Stimulated activated CD8-positive, alpha-beta memory T cell treated with anti-CD3 and anti-CD28 coated beads, Interleukin-12 subunit alpha, Interleukin-12 subunit beta, amount 100 ng/mL, for 4 hours (primary cell): ENCODE measurements around the gene CDHR1.

Experiments
- DNase-seq: peaks from one replicate; pipeline ENCODE4 v3.0.0-alpha.2; 2020; ENCODE audit warnings: low read depth

CDHR1 gene

DNA sequence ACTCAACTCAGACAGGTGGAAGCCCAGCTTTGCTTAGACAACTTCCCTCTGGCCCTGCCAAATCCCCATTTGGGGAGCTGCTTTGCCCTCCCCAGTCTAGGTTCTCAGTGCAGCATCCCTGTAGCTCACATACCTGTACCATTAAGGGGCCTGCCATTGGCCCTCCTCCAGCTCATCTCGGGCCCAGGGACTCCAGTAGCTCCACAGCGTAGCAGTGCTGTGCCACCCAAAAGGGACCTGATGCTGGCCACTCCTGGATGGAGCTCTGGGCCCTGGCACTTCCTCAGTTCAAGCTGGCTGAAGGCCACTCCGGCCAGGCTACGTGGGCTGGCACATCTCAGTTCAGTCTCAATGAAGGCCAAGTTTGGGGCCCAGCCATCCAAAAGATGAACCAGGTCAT, 39.6 kb downstream of the CDHR1 start:
- no peak for DNase-seq

DNA sequence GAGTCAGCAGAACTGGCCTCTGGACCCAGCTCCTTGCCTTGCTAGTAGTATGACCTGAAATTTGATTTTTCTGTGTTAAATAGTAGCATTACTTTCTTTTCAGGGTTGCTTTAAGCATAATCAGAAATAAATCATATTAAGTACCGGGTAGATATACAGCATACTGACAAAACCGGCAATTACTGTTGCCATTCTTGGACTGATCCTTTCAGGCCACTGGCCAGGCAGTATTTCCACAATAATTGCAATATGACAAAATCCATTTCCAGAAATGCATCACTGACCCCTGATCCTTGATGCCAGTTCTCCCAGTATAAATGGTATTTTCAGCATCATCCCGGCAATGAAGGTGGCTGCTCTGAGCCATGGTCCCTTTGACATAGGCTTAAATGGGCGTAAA, 40.1 kb downstream of the CDHR1 start:
- DNase-seq: no peak

GRCh38 chr10:84235096-84235495, 40.8 kb downstream of the CDHR1 start:
- no peak for DNase-seq

DNA sequence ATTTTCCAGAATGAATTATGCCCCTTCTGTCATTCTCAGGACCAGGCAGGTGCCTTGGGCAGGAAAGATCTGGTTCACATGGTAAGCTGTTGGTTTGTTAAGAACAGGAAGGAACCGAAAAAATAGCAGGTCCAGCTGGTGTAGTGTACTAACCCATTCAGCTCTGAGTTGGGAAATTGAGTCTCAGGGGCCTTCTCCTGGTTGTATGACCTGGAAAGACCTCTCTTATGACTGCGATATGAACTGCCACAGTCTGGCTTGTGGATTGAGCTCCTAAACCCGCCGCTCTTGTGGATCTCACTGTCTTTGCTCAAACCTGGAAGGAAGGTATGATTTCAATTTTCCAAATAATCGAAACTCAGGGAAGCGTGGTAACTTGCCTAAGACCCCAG, 42.5 kb downstream of the CDHR1 start:
- DNase-seq: no peak

DNA sequence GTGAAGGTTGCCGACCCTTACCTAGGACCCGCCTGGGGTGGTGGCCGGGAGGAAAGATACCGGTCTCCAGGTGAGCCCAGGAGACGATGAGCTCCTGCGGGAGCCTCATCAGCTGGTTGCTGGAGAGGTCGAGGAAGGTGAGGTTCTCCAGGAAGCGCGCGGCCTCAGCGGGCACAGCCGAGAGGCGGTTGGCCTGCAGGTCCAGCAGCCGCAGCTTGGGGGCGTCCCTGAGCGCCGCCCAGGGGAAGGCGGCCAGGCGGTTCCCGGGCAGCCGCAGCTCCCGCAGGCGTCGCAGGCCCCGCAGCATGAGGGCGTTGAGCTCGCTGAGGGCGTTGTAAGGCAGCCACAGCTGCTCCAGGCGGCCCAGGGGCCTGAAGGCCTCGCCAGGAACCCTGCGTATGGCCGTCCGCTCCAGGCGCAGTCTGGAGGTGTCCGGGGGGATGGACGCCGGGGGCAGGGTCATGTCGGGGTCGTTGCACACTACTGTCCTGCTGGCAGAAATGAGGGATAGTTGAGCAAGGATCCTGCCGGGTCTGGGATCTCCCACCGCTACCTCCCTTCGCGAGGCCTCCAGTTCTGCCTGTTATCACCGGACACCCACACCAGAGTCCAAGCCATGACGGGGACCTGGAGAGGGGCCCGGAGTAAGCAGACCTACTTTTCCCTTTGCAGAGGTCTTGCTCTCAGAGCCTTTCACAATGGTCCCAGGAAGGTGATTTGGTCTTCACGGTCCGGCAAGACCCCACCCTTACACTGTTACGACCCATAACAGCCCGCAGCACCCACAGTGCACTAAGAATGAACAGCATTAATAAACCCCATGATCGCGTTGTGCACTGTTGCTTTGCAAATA, 43.1 kb downstream of the CDHR1 start:
- DNase-seq: no peak

DNA sequence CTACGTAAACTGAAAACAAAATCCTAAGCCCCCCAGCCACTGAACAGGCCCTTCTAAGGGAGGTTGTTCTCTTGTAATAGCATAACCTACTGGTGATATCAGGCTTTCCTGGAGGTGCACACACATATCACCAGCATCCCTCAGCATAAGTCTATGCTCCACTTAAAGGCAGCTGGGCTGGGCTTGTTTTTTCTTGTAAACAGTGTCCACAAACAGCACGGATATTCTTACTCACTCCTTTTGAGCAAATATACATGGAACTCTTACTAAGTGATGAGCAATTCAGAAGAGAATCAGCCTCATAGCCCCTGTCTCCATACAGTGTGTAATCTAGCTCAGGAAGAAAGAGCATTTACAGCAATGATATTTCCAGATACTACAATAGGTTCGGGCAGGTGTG, 44.6 kb downstream of the CDHR1 start:
- DNase-seq: no peak

DNA sequence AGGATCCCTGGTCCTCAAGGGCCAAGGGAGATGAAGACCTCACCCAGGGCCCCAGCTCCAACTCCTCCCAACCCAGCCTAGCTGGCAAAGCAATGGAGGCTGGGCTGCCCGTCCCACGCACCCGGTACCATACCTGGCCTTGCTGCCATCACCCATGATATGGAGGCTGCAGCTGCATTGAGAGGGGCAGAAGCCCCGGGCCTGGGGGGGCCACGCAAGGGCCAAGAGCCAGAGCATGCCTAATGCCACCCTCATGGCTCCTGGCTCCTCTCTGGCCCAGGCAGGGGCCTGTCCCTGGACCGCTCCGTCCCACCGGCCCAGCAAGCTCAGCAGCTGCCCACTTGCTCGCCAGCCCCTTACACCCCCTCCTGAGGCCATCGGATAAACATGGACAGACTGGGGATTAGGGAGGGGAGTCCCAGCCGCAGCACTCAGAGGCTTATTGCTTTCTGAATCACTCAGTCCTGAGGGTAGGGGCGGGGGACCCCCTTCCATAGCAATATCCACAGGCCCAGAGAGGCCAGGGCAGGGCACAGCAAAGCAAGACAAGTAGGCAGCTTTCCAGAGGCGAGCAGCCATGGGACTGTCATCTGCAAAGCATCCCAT, 47.0 kb downstream of the CDHR1 start, which contains the start of gene LRIT1:
TSS of gene LRIT1 (minus strand) at position 362 of the 606 bp plus-strand sequence. CDS start at position 255, 107 bp downstream.
- no peak for DNase-seq

- DNase-seq: no peak
Measured at GRCh38 chr10:84243759-84244158, 49.4 kb downstream of the CDHR1 start.

GRCh38 chr10:84244651-84245270, 50.4 kb downstream of the CDHR1 start, which contains the start of gene RGR:
Gene RGR (plus strand): TSS chr10:84245053. CDS start chr10:84245091, 38 bp downstream.
- DNase-seq: no peak

DNA sequence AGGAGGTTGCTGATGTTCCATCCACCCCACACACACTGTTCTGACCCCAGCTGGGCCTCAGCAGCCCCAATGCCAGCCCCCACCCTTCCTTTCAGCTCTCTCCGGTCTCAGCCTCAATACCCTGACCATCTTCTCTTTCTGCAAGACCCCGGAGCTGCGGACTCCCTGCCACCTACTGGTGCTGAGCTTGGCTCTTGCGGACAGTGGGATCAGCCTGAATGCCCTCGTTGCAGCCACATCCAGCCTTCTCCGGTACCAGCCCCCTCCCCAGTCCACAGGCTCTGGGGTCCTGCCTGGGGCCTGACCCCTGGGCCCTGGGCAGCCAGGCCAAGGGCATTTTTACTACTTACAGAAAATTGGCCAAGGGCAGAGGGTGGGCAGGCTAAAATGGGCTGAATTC, 53.2 kb downstream of the CDHR1 start:
- DNase-seq: no peak

DNA sequence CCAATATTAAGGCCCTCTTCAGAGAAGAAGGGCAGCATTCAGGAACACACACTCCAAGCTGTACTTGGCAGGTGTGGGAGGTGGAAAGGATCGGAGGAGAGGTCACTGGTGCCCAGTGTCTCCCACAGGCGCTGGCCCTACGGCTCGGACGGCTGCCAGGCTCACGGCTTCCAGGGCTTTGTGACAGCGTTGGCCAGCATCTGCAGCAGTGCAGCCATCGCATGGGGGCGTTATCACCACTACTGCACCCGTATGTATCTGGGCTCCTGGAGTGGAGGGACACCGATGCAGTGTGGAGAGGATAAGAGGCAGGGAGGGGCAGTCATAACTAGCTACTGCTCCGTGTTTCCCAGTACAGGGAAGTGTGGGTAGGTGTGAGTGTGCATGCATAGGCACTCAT, 54.5 kb downstream of the CDHR1 start:
- no peak for DNase-seq

DNA sequence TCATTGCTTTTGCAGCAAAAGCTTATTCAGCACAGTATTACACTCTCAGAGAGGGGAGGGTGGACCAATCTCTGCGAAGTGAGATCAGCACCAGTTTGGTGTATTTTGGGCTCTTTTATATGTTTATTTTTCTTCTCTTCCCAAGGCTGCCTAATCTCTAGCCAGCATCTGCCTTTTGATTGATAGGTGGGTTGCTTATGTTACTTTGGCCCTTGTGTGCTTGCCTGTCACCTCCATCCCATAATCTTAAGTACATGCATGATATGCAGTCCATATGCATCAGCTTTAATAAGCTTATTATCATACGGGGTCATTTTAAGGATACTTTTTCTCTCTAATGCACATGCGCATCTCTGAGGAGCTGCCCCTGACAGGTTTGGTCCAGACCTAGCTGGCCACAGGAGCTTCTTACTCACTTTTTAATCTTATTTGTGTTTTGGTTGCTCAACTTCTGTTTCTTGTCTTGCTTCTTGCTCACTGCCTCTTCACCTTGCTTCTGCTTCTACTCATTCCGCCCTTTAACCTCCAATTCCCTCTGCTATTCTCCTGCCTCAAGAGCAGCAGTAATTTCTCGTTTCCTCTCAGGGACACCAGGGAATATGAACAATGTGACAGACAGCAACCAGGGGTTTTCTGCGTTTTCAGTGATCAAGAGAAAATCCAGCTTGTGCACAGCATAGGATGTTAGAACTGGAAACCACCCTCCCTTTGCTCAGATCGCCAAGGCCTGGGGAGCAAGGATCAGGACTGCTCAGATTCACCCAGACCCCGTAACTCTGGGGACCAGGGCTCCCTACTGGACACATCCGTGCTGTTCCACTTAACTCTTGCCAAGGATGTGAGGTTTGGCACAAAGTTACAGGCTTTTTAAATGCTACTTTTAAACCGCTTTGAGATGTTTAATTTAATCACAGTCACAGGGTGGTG, 60.5 kb downstream of the CDHR1 start:
- DNase-seq: no peak

DNA sequence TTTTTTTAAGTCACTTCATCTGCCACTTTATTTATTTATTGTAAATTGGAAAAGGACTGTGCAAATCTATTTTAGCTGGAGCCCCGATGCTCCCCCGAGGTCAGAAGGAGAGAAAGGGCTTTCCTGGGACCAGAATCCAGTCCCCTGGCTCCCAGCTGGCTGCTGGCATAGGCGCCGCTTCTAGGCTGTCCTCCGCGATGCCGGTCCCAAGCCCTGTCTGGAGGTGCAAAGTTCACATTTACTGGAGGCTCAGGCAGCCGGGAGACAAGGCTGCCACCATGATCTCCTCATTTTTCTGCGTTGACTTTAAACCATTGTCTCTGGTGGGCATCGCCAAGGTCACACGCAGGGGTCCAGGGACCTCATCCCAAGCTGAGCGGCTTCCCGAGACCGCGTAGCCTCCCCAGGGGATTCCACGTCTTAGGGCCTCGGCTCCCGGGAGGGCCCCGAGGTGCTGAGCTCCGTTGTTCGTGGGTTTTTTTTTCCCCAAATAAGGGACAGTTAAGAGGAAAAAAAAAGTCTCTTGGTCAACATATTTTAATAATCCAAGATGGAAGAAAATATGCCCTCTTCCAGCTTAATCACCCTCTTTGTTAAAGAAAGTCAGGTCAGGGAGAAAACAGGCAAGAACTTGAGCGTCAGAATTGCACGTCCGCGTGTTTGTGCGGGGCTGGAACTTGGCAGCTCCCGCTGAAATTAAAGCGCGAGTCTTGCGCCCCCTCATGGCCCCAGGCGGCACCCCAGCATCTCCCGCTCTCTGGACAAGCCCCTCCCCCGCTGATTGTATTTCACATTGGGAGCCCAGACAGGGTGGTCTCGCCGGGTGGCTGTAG, 62.4 kb downstream of the CDHR1 start:
- DNase-seq: peak; percentile 15

DNA sequence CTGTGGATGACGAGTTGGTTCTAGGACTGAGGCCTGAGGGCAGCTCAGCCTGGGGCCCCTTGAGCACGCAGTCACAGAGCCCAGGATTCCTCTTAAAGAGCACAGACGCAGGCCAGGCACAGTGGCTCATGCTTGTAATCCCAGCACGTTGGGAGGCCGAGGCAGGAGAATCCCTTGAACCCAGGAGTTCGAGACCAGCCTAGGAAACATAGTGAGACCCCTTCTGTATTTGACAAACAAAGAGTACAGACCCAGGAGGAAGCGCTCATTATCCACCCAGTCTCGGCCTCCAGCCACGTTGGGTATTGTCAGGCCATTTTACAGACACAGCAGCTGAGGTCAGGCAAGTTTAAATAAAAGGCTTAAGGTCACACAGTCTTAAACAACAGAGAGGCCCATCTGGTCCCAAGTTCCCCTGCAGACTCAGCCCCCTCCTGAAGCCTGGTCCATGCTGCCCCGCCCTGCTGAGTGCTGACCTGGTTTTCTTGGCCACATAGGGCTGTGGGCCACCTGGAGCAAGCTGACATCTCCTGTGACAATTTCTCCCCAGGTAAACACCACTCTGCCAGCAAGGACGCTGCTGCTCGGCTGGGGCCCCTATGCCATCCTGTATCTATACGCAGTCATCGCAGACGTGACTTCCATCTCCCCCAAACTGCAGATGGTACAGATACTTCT, 63.1 kb downstream of the CDHR1 start:
- no peak for DNase-seq

DNA sequence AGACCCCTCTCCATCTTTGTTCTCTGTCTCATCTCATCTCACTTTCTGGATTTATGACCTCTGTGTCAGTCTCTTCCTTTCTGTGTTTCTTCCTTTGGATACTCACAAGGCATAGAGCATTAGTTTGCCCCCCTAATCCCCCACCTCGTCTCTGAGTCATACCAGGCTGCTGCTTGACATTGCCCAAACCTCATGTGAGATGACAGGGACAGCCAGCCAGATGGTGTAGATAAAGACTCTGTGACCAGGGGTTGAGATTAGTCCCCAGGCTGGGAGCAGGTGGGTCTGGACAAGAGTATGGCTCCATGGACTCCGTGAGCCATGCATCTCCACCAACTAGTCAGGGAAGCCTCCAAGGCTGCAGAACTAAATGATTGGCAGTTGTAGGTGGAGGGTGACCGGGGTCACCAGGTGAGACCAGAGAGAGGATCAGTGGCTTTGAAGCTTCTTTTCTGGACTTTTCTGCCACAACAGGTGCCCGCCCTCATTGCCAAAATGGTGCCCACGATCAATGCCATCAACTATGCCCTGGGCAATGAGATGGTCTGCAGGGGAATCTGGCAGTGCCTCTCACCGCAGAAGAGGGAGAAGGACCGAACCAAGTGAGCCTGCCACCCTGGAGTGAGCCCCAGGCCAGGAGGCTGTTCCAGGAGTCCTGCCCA, 63.8 kb downstream of the CDHR1 start:
- DNase-seq: no peak

DNA sequence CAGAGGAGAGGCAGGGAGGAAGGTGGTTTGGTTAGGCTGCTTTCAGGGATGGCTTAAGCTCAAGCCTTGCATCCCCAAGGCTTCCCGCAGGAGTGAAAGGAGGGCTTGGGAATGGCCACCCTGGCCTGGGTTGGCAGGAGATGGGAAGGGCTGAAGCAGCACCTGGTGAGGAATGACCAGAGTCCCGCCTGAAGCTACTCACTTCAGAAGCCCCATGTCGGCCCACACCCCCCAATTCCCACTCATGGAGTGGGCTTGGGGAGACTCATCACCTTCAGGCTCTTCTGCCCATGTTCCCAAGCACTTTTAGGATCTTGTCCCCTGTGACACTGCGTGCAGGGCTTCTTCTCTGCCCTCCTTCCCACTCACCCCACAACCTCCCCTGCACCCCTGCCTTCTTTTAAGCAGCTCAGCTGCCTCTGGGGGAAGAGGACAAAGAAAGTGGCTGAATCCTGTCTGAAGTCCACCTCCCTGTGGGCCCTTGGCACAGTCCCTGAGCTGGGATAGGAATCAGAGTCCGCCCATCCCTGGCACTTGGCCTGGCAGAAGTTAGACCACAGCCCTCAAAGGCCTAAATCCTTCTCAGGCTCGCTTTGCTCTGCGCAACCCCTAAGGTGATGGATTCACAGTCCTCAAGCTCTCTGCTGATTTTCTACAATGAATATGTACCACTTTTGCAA, 67.0 kb downstream of the CDHR1 start:
- DNase-seq: no peak

- DNase-seq: no peak
Measured at GRCh38 chr10:84262190-84262956, 68.0 kb downstream of the CDHR1 start.

DNA sequence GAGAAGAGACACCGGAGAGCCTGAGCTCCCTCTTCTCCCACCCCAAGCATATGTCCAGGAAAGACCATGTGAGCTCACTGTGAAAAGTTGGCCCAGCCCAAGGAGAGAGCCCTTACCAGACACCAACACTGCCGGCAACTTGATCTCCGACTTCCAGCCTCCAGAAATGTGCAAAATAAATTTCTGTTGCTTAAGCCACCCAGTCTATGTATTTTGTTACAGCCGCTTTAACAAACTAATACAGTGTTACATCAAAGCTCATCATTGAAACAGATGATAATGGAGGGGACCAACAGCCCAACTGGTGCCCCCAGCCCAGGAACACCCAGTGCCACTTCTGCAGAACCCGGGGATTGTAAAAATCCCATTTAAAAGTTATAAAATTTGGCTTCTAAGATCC, 69.4 kb downstream of the CDHR1 start:
- no peak for DNase-seq
